HG03135 (cell line): ENCODE results near the gene PCGF2.
"Not testable (repeated sequence)": the region's sequence is repeated elsewhere in the genome, so short reads cannot be mapped to it uniquely, and the experiment has no call there.

Experiments used
- ATAC-seq: cut with Tn5 transposase; IDR thresholded peaks from one replicate; pipeline ENCODE4 v1.9.1; 2021; ENCODE audit warnings: mild to moderate bottlenecking, moderate library complexity; ENCODE audit not compliant: unreplicated experiment

The PCGF2 gene

GRCh38 chr17:38748149-38748891, at the start of gene PCGF2:
TSS of gene PCGF2 (minus strand) at chr17:38748336. CDS start at chr17:38740402, 7,934 bp downstream.
- no peak for ATAC-seq

- no peak for ATAC-seq
Measured at GRCh38 chr17:38797828-38798227, 49.7 kb upstream of the PCGF2 start.

GRCh38 chr17:38797158-38797490, 49.0 kb upstream of the PCGF2 start:
- no peak for ATAC-seq

- ATAC-seq = no peak
Measured at GRCh38 chr17:38796451-38797157, 48.5 kb upstream of the PCGF2 start.

GRCh38 chr17:38794221-38794620, 46.1 kb upstream of the PCGF2 start:
- no peak for ATAC-seq

- no peak for ATAC-seq
Measured at GRCh38 chr17:38791162-38791561, 43.0 kb upstream of the PCGF2 start.

GRCh38 chr17:38790148-38790707, 42.1 kb upstream of the PCGF2 start:
- not testable (repeated sequence) for ATAC-seq

- ATAC-seq = no peak
Measured at GRCh38 chr17:38789185-38789584, 41.0 kb upstream of the PCGF2 start.

GRCh38 chr17:38787999-38788398, 39.9 kb upstream of the PCGF2 start:
- not testable (repeated sequence) for ATAC-seq

- no peak for ATAC-seq
Measured at GRCh38 chr17:38786372-38786771, 38.2 kb upstream of the PCGF2 start.

- ATAC-seq = no peak
Measured at GRCh38 chr17:38783227-38783626, 35.1 kb upstream of the PCGF2 start.

- ATAC-seq = no peak
Measured at GRCh38 chr17:38779965-38780752, 32.0 kb upstream of the PCGF2 start.

GRCh38 chr17:38777641-38778250, 29.6 kb upstream of the PCGF2 start:
- no peak for ATAC-seq

GRCh38 chr17:38773258-38773657, 25.1 kb upstream of the PCGF2 start:
- ATAC-seq = no peak

- no peak for ATAC-seq
Measured at GRCh38 chr17:38768417-38768816, 20.3 kb upstream of the PCGF2 start.

- no peak for ATAC-seq
Measured at GRCh38 chr17:38766341-38766740, 18.2 kb upstream of the PCGF2 start.

GRCh38 chr17:38762231-38762630, 14.1 kb upstream of the PCGF2 start:
- ATAC-seq = no peak

- ATAC-seq = no peak
Measured at GRCh38 chr17:38761612-38762011, 13.5 kb upstream of the PCGF2 start.

GRCh38 chr17:38753071-38753506, 5.0 kb upstream of the PCGF2 start:
- ATAC-seq = no peak

- ATAC-seq = peak; percentile 81
Measured at GRCh38 chr17:38752308-38753070, 4.4 kb upstream of the PCGF2 start, which contains the start of gene PSMB3. TSS of gene PSMB3 (plus strand) at chr17:38752741. CDS start at chr17:38752827, 86 bp downstream.
